Measurements from ENCODE around the gene ZDHHC3.

The ZDHHC3 gene

DNA sequence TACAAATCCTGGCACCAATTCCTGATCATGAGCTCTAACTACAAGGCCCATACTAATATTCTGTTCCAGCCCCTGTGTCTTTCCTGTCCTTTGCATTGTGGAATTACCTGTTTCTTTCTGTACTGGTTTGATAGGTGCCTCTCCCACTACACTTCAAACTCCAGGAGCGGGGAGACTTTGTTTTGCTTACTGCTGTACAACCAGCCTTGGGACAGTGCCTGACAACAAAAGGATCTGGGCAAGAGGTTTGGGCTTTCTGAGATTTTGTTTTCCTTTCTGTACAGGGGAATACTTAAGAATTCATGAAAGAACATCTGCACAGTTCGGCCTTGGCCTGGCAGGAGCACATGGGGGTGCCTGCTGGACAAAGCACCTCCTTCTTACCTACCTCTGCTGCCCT lies 45.1 kb downstream of the ZDHHC3 start:
- FAIRE-seq (no peak), DNase-seq (ENCODE audit: low spot score) (no peak)

GRCh38 chr3:44929782-44930181 lies 46.2 kb downstream of the ZDHHC3 start:
- no peak for DNase-seq (ENCODE audit: low spot score)
- no peak for FAIRE-seq

GRCh38 chr3:44927371-44927770 lies 48.6 kb downstream of the ZDHHC3 start:
- DNase-seq (ENCODE audit: low spot score), result no peak
- FAIRE-seq, result no peak

- DNase-seq (ENCODE audit: low spot score) (no peak), FAIRE-seq (no peak)
Observed at GRCh38 chr3:44926921-44927320, 49.1 kb downstream of the ZDHHC3 start.

- DNase-seq (ENCODE audit: low spot score) (no peak), FAIRE-seq (no peak)
Observed at GRCh38 chr3:44926172-44926571, 49.8 kb downstream of the ZDHHC3 start.

- no peak for DNase-seq (ENCODE audit: low spot score)
- FAIRE-seq, result no peak
Observed at GRCh38 chr3:44924457-44925084, 51.4 kb downstream of the ZDHHC3 start.

- FAIRE-seq (no peak), DNase-seq (ENCODE audit: low spot score) (no peak)
Observed at GRCh38 chr3:44923632-44924456, 52.1 kb downstream of the ZDHHC3 start.

DNA sequence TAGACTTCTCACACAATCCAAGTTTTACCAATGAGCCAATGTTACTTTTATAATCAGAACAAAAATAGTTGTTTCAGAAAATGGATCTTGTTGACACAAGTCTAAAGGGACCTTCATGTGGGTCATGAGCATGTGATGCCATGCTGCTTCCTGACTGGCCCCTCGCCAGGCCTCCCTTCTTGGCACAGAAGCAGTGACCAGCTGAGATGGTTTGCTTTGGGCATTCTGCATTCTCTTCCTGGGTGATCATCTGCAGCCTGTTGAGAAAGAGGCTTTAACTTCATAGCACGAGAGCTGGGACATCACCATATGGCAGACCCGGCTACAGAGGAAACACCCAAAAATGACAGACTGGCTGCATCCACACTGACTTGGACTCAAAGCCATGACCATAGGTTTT lies 55.9 kb downstream of the ZDHHC3 start:
- FAIRE-seq, result no peak
- no peak for DNase-seq (ENCODE audit: low spot score)

GRCh38 chr3:44918581-44918980 lies 57.4 kb downstream of the ZDHHC3 start:
- FAIRE-seq (no peak), DNase-seq (ENCODE audit: low spot score) (no peak)

GRCh38 chr3:44918087-44918486 lies 57.9 kb downstream of the ZDHHC3 start:
- no peak for DNase-seq (ENCODE audit: low spot score)
- FAIRE-seq, result no peak

- no peak for FAIRE-seq
Observed at GRCh38 chr3:44915702-44916438, 60.1 kb downstream of the ZDHHC3 start.

GRCh38 chr3:44914936-44915335 lies 61.0 kb downstream of the ZDHHC3 start:
- FAIRE-seq (no peak), DNase-seq (ENCODE audit: low spot score) (no peak)

More at GRCh38 chr3:44915702-44916438, 60.1 kb downstream of the ZDHHC3 start:
- no peak for DNase-seq (ENCODE audit: low spot score)

DNA sequence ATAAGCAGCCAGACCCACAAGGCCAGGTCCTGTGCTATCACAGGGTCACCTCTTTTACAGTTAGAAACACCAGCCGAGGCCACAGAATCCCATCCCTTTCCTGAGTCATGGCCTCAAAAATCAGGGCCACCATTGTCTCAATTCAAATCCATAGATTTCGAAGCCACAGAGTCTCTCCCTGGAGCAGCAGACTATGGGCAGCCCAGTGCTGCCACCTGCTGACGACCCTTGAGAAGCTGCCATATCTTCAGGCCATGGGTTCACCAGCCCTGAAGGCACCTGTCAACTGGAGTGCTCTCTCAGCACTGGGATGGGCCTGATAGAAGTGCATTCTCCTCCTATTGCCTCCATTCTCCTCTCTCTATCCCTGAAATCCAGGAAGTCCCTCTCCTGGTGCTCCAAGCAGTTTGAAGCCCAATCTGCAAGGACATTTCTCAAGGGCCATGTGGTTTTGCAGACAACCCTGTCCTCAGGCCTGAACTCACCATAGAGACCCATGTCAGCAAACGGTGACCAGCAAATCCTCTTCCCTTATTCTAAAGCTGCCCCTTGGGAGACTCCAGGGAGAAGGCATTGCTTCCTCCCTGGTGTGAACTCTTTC lies 62.0 kb downstream of the ZDHHC3 start:
- FAIRE-seq (no peak), DNase-seq (ENCODE audit: low spot score) (peak; percentile 49)

- no peak for FAIRE-seq
- no peak for DNase-seq (ENCODE audit: low spot score)
Observed at GRCh38 chr3:44910693-44911092, 65.3 kb downstream of the ZDHHC3 start.

- DNase-seq (ENCODE audit: low spot score) (no peak), FAIRE-seq (no peak)
Observed at GRCh38 chr3:44909063-44909462, 66.9 kb downstream of the ZDHHC3 start.

DNA sequence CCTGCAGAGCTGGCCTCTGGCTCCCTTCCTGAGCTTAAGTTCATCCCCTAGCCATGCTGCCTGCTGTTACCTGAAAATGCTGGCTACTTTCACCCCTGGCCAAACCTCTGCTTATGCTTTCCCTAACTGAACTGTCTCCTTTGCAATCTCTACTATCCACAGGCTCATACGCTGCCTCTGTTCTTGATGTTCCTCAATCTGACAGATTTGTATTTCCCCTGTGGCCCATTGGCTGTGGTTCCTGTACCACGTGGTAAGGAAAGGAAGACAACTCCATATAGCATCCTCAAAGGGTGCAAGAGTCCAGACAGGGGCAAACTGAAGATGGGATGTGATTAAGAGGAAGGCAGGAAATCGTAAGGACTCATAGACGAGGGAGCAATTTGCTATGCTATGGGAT lies 68.4 kb downstream of the ZDHHC3 start:
- DNase-seq (ENCODE audit: low spot score), result no peak
- no peak for FAIRE-seq

DNA sequence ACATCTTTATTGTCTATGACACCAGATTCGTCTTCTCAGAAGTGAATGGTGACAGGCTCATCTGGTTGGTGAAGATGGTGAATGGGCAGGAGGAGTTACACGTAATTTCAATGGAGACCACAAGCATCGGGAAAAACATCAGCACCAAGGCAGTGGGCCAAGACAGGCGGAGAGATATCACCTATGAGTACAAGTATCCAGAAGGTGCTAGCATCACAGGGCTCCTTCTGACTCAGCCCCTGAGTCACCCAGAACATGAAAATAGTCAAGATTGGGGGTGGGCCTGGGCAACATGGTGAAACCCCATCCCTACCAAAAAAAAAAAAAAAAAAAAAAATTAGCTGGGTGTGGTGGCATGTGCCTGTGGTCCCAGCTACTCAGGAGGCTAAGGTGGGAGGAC lies 69.0 kb downstream of the ZDHHC3 start:
- peak; percentile 36 for DNase-seq (ENCODE audit: low spot score)
- FAIRE-seq, result no peak

- no peak for DNase-seq (ENCODE audit: low spot score)
- FAIRE-seq, result no peak
Observed at GRCh38 chr3:44905446-44906157, 70.4 kb downstream of the ZDHHC3 start.

DNA sequence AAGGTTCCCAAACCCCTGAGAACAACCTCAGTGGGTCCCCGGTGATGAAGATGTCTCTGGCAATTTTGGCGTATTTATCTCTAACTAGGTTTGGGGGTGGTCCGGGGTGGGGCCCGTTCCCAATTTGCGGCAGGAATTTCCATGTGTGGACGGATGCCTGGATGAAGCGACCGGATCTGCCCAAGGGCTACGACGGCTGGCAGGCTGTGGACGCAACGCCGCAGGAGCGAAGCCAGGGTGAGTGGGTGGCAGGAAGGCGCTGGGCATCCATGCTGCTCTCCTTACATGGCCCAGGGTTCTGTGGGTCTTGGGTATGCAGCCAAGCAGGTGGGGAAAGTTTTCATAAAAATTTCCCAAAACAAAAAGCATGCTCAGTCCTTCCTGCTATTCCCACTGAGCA lies 72.2 kb downstream of the ZDHHC3 start:
- no peak for FAIRE-seq
- DNase-seq (ENCODE audit: low spot score), result no peak

GRCh38 chr3:44903314-44903713 lies 72.7 kb downstream of the ZDHHC3 start:
- no peak for FAIRE-seq
- no peak for DNase-seq (ENCODE audit: low spot score)

DNA sequence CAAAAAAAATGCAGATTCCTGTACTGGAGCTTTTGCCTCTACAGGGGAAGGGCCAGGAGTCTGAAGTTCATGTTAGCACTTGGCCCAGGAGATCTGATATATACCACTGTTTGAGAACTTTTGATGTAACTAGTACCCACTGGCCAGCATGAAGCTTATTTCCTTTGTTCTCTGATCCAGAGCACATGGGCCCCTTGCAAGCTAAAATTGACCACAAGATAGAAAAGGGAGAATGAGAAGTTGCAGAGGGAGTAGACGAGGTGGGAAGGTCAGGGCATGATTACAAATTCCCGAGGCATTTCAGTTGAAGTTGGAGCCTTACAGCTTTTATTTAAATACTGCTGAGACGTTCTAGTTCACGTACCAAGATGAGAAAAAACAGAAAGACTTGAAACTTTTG lies 73.3 kb downstream of the ZDHHC3 start:
- DNase-seq (ENCODE audit: low spot score) (no peak), FAIRE-seq (no peak)
